Skeletal muscle tissue (tissue), 4 donors: ENCODE data around the gene STK32C. TPM values are rescaled to one million over a fixed set of nuclear protein-coding genes. Genes with fewer than 3 reads are reported as not detected.

Source experiments
- H3K27ac ChIP-seq: one replicate; pipeline ENCODE4 v1.7.0; 2013; ENCODE audit warnings: mild to moderate bottlenecking, low read depth, low read length, inconsistent platforms
- H3K27me3 ChIP-seq, 3 donors: one replicate each; pipeline ENCODE4 v1.7.0; 2013; ENCODE audit warnings: low read length in 3 of 3; ENCODE audit not compliant: control insufficient read depth in 3 of 3, insufficient read depth in 3 of 3
- H3K36me3 ChIP-seq, 3 donors: one replicate each; pipeline ENCODE4 v1.7.0; 2013; ENCODE audit warnings: low read length in 3 of 3; ENCODE audit not compliant: control insufficient read depth in 3 of 3, insufficient read depth in 3 of 3
- H3K4me1 ChIP-seq, 3 donors: one replicate each; pipeline ENCODE4 v1.7.0; 2013; ENCODE audit warnings: low read length in 3 of 3, mild to moderate bottlenecking in 3 of 3; ENCODE audit not compliant: control insufficient read depth in 3 of 3, insufficient read depth in 3 of 3
- H3K4me3 ChIP-seq, 3 donors: one replicate each; pipeline ENCODE4 v1.7.0; 2013; ENCODE audit warnings: low read length in 3 of 3
- H3K9ac ChIP-seq, 3 donors: one replicate each; pipeline ENCODE4 v1.7.0; 2013; ENCODE audit warnings: low read length in 3 of 3, mild to moderate bottlenecking in 3 of 3, moderate library complexity in 2 of 3, low read depth in 1 of 3
- H3K9me3 ChIP-seq, 3 donors: one replicate each; pipeline ENCODE4 v1.7.0; 2013; ENCODE audit warnings: low read length in 3 of 3; ENCODE audit not compliant: control insufficient read depth in 3 of 3
- total RNA-seq: library from RNA; depleted of rRNA; stranded (reverse); fragments of >200 nt; gene quantifications from one replicate; pipeline ENCODE4 v1.2.3, GENCODE V29; 2014
- donor health status: Osteomylitis.

STK32C gene
- total RNA-seq, 1 donor from 2014 or later, result 8.4 TPM

- Histone ChIP-seq H3K36me3 (no peaks in the 10 kb centered on the region), H3K27me3 (peaks cover 0 to 2% (median 0%) of the 10 kb centered on the region in 3 donors), H3K4me3 (no peak overlapping the region)
These were observed 104.3 kb downstream of the STK32C start for GRCh38 chr10:132203256-132204077.

GRCh38 chr10:132202070-132202970, 105.4 kb downstream of the STK32C start:
- Histone ChIP-seq H3K4me1 (no peaks in the 10 kb centered on the region), H3K36me3 (no peaks in the 10 kb centered on the region), H3K27me3 (peaks cover 0 to 2% (median 0%) of the 10 kb centered on the region in 3 donors), H3K27ac (no peak overlapping the region), H3K9me3 (no peaks in the 10 kb centered on the region), H3K9ac (no peak overlapping the region), H3K4me3 (no peak overlapping the region)

More at GRCh38 chr10:132203256-132204077, 104.3 kb downstream of the STK32C start:
- no peaks in the 10 kb centered on the region for H3K9me3 ChIP-seq
- no peak overlapping the region for H3K9ac ChIP-seq
- H3K4me1 ChIP-seq, result peaks cover 0 to 6% (median 6%) of the 10 kb centered on the region in 3 donors
- H3K27ac ChIP-seq, result no peak overlapping the region

GRCh38 chr10:132201111-132201969, 106.4 kb downstream of the STK32C start:
- no peak overlapping the region for H3K9ac ChIP-seq
- H3K4me3 ChIP-seq, result no peak overlapping the region
- H3K36me3 ChIP-seq, result no peaks in the 10 kb centered on the region
- H3K9me3 ChIP-seq, result no peaks in the 10 kb centered on the region
- H3K27me3 ChIP-seq, result peaks cover 0 to 2% (median 0%) of the 10 kb centered on the region in 3 donors
- H3K27ac ChIP-seq, result no peak overlapping the region
- H3K4me1 ChIP-seq, result no peaks in the 10 kb centered on the region

DNA sequence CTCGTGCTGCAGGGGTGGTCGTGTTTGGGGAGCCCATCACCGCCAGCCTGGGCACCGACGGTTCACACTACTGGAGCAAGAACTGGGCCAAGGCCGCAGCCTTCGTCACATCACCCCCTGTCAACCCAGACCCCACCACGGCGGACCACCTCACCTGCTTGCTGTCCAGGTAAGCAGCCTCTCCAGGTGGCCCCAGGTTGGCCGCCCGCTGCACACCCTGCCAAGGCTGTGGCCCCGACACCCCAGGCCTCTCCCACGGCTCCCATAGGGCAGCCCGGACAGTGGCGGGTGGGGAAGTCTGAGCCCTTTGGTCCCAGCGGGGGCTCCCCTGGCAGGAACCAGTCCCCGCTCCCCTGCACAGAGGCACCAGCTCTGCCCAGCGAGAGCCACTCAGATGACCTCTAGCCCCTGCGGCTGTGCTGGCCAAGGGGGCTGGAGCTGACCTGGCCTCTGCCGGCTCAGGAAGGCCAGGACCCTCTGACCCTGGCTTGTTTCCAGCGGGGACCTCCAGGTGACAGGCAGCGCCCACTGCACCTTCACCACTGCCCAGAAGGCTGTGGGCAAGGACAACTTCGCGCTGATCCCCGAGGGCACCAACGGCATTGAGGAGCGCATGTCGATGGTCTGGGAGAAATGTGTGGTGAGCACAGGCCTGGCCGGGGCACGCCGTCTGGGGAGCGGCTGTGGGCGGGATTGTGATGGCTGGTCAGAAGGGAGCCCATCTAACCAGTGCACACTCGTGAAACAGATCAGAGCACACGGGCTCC, 107.2 kb downstream of the STK32C start:
- no peaks in the 10 kb centered on the region for H3K4me1 ChIP-seq

GRCh38 chr10:132199854-132200311, 107.9 kb downstream of the STK32C start:
- H3K9me3 ChIP-seq, result no peaks in the 10 kb centered on the region

More for the DNA sequence above, 107.2 kb downstream of the STK32C start:
- Histone ChIP-seq H3K27me3 (peaks cover 0 to 2% (median 0%) of the 10 kb centered on the region in 3 donors), H3K9ac (no peak overlapping the region), H3K27ac (no peak overlapping the region), H3K36me3 (no peaks in the 10 kb centered on the region), H3K4me3 (no peak overlapping the region), H3K9me3 (no peaks in the 10 kb centered on the region)

DNA sequence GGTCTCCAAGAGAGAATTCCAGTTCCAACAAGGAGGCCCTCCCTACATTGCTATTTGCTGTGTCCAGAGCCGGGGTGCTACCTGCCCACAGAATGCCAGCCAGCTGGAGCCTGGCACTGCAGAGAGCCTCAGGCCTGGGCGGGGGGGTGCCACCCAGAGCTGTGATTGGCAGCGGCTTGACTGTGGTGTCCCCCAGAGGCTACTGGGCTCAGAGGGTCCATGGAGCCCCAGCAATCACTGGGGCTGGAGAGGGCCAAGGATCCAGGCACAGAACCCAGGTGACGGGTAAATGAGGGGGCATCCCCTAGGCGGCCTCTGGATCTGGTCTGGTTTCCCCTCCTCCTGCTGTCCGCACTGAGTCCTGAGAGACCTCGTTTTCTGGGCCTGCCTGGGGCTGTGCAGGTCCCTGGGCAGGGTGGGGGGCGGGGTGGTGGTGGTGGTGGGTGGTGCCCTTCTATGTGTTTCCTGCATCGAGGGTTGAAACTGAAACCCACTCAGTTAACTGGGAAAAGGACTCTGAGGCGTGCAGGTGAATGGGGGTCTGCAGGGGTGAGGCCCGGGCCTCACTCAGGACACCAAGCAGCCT, 108.4 kb downstream of the STK32C start:
- no peaks in the 10 kb centered on the region for H3K36me3 ChIP-seq
- no peak overlapping the region for H3K4me3 ChIP-seq
- no peak overlapping the region for H3K27ac ChIP-seq
- no peak overlapping the region for H3K9ac ChIP-seq
- H3K9me3 ChIP-seq, result no peaks in the 10 kb centered on the region
- peaks cover 0 to 2% (median 0%) of the 10 kb centered on the region in 3 donors for H3K27me3 ChIP-seq
- H3K4me1 ChIP-seq, result no peaks in the 10 kb centered on the region

More at GRCh38 chr10:132199854-132200311, 107.9 kb downstream of the STK32C start:
- Histone ChIP-seq H3K36me3 (no peaks in the 10 kb centered on the region), H3K4me3 (no peak overlapping the region), H3K9ac (no peak overlapping the region), H3K4me1 (no peaks in the 10 kb centered on the region), H3K27me3 (peaks cover 0 to 2% (median 0%) of the 10 kb centered on the region in 3 donors), H3K27ac (no peak overlapping the region)

- H3K36me3 ChIP-seq, result no peaks in the 10 kb centered on the region
- H3K27me3 ChIP-seq, result peaks cover 0 to 2% (median 0%) of the 10 kb centered on the region in 3 donors
- H3K9ac ChIP-seq, result no peak overlapping the region
- no peaks in the 10 kb centered on the region for H3K4me1 ChIP-seq
- H3K27ac ChIP-seq, result no peak overlapping the region
- H3K9me3 ChIP-seq, result no peaks in the 10 kb centered on the region
- no peak overlapping the region for H3K4me3 ChIP-seq
These were observed 109.2 kb downstream of the STK32C start for GRCh38 chr10:132198381-132199181.

GRCh38 chr10:132198068-132198370, 109.7 kb downstream of the STK32C start:
- Histone ChIP-seq H3K9ac (no peak overlapping the region), H3K27me3 (peaks cover 0 to 2% (median 0%) of the 10 kb centered on the region in 3 donors), H3K27ac (no peak overlapping the region), H3K36me3 (no peaks in the 10 kb centered on the region), H3K9me3 (no peaks in the 10 kb centered on the region), H3K4me3 (no peak overlapping the region), H3K4me1 (peaks cover 0 to under 1% (median 0%) of the 10 kb centered on the region in 3 donors)
